GM20000 (cell line): ENCODE measurements around the gene GTSE1.

ENCODE experiments used
- DNase-seq: peaks from one replicate; pipeline ENCODE4 v3.0.0; 2012; ENCODE audit warnings: low spot score
- TF ChIP-seq, protein P1 (sequence below): IDR thresholded peaks from 2 replicates; pipeline ENCODE4 v1.5.1; 2012; ENCODE audit warnings: mild to moderate bottlenecking, control low read depth; ENCODE audit errors: extremely low read depth, missing control alignments

The GTSE1 gene

DNA sequence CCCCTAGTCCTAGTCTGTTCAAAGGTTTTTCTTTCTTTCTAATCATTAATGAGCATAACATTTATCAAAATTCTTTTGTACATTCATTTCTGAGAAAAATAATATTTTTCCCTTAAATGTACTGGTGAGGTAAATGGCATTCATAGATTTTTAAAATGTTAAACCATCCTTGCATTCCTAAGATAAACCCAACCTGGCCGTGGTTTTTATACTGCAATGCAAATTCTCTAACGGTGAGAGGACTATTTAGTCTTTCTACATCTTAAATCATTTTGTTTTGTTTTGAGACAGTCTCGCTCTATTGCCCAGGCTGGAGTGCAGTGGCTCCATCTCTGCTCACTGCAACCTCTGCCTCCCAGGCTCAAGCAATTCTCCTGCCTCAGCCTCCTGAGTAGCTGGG lies 79.4 kb downstream of the GTSE1 start:
- TF ChIP-seq, protein P1, sequence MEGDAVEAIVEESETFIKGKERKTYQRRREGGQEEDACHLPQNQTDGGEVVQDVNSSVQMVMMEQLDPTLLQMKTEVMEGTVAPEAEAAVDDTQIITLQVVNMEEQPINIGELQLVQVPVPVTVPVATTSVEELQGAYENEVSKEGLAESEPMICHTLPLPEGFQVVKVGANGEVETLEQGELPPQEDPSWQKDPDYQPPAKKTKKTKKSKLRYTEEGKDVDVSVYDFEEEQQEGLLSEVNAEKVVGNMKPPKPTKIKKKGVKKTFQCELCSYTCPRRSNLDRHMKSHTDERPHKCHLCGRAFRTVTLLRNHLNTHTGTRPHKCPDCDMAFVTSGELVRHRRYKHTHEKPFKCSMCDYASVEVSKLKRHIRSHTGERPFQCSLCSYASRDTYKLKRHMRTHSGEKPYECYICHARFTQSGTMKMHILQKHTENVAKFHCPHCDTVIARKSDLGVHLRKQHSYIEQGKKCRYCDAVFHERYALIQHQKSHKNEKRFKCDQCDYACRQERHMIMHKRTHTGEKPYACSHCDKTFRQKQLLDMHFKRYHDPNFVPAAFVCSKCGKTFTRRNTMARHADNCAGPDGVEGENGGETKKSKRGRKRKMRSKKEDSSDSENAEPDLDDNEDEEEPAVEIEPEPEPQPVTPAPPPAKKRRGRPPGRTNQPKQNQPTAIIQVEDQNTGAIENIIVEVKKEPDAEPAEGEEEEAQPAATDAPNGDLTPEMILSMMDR = no peak
- DNase-seq = no peak

DNA sequence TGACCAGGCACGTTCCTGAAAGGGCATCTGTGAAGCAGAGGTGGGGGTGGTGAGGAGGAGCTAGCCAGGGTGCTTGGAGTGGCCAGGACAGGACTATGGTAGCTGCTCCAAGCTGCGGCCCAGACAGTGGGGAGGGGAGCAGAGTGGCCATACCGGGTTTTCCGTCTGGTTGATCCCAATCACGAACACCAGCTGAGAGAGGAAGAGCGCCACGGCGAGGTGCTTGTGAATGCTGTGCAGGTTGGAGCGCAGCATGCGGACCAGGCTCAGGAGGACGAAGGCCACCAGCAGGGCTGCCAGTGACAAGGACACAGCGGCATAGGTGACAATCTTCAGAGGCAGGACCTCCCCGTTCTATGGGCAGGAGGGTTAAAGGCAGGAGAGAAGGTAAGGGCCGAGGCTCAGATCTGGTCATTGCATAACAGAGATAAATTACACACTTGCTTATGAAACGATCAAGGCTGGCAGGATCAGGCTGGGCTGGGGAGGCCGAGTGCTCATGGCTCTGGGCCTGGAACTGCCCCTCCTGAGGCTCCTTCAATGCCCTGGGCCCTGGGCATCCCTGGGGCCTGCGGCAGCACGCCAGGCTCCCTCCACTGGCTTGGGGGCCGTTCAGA lies 80.3 kb downstream of the GTSE1 start:
- TF ChIP-seq, protein P1 = no peak
- DNase-seq = no peak

DNA sequence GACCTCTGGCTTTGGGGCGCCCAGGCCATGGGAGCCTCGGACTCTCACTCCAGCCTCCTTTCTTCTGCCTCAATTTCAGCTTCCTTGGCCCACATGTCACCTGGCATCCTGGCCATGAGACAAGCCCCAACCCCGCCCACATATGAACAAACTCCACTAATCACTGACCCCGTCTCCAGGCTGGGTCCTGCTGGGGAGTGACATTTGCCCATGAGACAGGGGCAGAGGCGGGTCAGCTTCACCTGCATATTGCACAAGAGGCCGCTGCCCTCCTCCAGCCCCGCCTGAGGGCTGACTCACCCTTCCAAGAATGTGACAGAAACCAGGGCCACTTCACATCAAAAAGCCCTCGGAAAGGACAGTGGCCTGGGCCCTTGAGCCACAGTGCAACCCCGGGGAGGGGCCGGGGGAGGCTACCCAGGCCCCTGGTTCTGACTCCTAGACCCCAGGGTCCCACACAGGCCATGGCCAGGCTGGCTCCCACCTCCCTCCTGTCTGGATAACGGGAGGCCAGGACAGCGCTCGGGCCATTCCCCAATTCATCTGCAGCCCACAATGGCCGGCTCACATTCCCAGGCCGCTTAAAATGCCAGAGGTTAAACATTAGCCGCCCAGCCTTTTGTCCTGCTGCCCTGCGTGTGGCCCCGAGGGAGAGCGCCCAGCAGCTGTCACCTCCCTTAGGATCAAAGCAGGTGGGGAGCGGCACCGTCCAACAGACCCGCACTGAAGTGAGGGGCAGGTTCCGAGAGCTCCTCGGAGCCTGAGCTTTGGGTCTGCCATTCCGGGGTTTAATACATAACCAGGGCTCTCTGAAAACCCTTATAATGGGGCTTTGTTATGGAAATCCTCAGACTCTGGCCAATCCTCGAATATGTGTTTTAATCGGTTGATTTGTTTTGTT lies 81.1 kb downstream of the GTSE1 start:
- no peak for DNase-seq
- TF ChIP-seq, protein P1 = no peak

DNA sequence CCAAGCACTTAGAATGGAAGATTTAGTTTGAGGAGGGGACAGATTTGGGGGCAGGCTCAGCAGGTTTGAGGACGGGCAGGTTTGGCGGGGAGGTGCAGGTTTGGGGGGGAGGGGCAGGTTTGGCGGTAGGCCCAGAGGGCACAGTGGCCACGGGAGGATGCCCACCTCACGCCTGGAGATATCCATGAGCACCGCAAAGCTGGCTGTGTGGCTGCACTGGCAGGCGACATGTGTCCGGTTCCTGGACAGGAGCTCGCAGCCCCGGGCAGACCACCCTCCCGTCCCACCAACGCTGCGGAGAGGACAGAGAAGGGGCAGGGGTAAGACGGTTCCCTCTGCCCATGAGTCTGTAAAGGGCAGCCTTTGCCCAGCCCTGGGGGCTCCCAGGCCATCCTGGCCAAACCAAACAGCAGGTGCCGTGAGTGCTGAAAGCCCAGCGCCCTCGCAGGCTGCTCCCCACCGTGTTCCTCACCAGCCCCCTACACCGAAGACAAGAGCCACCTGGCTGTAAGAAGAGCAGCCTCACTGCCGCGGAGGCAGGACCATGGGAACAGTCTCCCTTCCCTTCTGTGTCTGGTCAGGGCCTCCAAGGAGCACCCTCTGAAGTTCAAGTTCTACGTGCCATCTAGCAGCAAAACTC lies 81.9 kb downstream of the GTSE1 start:
- TF ChIP-seq, protein P1 = no peak

DNA sequence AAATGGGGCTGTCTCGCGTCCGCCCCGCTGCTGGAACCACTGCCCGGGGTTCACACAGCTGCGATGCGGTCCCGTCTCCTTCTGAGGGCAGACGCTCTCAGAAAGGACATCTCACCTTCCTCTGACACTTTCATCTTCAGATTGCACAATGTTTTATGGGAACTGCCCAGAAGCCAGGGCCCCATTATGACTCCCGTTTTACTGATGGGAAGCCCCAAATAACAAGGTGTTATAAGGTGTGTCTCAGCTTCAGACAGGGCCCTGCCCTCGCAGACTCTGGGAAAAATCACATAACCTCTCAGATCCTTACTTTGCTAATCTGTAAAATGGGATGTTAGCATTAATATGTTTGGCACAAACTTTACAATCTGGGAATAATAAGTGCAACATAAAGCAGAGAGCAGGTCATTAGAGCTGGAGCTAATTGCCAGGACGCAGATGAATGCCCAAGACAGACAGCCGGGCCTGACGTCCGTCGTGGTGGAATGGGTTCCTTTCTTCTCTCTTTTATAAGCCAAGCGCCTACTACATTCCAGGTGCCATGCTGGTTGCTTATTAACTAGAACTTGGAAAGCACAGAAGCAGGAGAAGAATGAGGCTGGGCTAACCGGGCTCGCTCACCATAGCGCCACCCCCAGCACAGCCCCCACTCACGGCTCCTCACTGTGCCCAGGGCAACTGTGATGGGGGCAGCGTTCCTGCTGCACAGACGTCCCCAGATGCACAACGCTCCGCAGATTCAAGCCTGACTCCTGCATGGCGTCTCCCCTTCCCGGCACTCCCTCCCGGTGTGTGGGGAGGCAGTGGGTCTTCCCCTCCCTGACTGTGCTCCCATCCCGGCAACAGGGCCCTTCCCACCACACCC lies 82.6 kb downstream of the GTSE1 start:
- TF ChIP-seq, protein P1 = no peak
- no peak for DNase-seq

More for the DNA sequence above, 81.9 kb downstream of the GTSE1 start:
- no peak for DNase-seq

DNA sequence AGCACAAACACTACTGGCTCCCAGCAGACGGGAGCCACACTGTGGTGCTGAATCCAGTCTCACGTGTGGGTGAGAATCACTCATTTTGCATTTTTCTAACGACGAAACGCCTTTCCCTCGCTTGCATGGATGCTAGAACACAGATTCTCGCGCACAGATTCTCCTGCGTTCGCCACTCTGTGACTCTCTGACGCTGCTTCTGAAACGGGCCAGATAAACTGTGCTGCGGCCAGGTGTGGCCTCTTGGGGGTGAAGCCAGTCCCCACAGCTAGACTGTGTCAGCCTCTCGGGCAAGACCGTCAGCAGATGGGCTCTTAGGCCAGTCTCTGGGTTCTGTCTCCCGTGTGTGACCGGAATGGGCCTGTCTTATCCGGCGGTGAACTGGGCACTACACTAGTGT lies 83.4 kb downstream of the GTSE1 start:
- TF ChIP-seq, protein P1 = no peak
- DNase-seq = no peak
